Keratinocyte (primary cell): Measurements from ENCODE around the gene MTCP1.

Source experiments
- CTCF ChIP-seq, 3 experiments: IDR thresholded peaks in 1 of 3; conservative IDR thresholded peaks in 1 of 3; optimal IDR thresholded peaks in 1 of 3; 2 replicates in 2 of 3; 3 replicates in 1 of 3; pipeline versions ENCODE3 to v1.5.1; 2011; ENCODE audit warnings: low read length in 3 of 3, mild to moderate bottlenecking in 3 of 3, moderate library complexity in 2 of 3, control low read depth in 1 of 3, inconsistent platforms in 1 of 3; ENCODE audit not compliant: insufficient read depth in 2 of 3; ENCODE audit errors: extremely low read depth in 1 of 3
- EZH2 ChIP-seq: IDR thresholded peaks from one replicate; pipeline ENCODE4 v1.6.1; 2012; ENCODE audit warnings: inconsistent platforms, mild to moderate bottlenecking, low read length, moderate library complexity

- peak; percentile 66 to 76 (median 72) for TF ChIP-seq CTCF (optimal IDR thresholded peaks at IDR 0.05 in 1 of 3, IDR thresholded peaks at IDR 0.05 in 1 of 3, conservative IDR thresholded peaks at IDR 0.05 in 1 of 3; ENCODE audit: extremely low read depth in 1 of 3, insufficient read depth in 2 of 3, low read length in 3 of 3)
- no peak for TF ChIP-seq EZH2
Measured at GRCh38 chrX:155056877-155057792, 13.8 kb downstream of the MTCP1 start.
